HepG2 (cell line): Measurements from ENCODE around the gene TRIM8. TPM values are rescaled to one million over a fixed set of nuclear protein-coding genes. Genes with fewer than 3 reads are reported as not detected.

ENCODE experiments used
- AGO2 ChIP-seq: fragments of 200-400 bp; formaldehyde crosslinking; optimal IDR thresholded peaks from 2 replicates; pipeline ENCODE3; 2017; ENCODE audit warnings: mild to moderate bottlenecking, low read depth, low read length, moderate library complexity
- NR2C2 ChIP-seq: sonication (generic); formaldehyde crosslinking; IDR thresholded peaks from 2 replicates; pipeline ENCODE4 v1.4.0; 2020; ENCODE audit warnings: missing genetic modification reagents, mild to moderate bottlenecking, moderate library complexity, borderline replicate concordance
- POGZ ChIP-seq: sonication (generic); formaldehyde crosslinking; IDR thresholded peaks from 2 replicates; pipeline ENCODE4 v1.4.0; 2020; ENCODE audit warnings: mild to moderate bottlenecking, missing genetic modification reagents
- RARA ChIP-seq: IDR thresholded peaks from 2 replicates; pipeline ENCODE4 v1.6.1; 2016; ENCODE audit warnings: missing genetic modification reagents, missing compliant biosample characterization
- RNF2 ChIP-seq: fragments of 450-650 bp; conservative IDR thresholded peaks from 2 replicates; pipeline ENCODE4 v1.6.1; 2016; ENCODE audit warnings: low read depth
- SYNCRIP ChIP-seq: fragments of 200-400 bp; formaldehyde crosslinking; IDR thresholded peaks from 2 replicates; pipeline ENCODE4 v1.6.1; 2018; ENCODE audit warnings: mild to moderate bottlenecking, low read depth, low read length; ENCODE audit not compliant: insufficient read depth
- ZNF615 ChIP-seq: sonication (generic); formaldehyde crosslinking; IDR thresholded peaks from 2 replicates; pipeline ENCODE4 v1.5.0; 2020; ENCODE audit warnings: mild to moderate bottlenecking, missing genetic modification reagents, borderline replicate concordance
- ZZZ3 ChIP-seq: sonication (generic); formaldehyde crosslinking; IDR thresholded peaks from 2 replicates; pipeline ENCODE4 v1.4.0; 2020; ENCODE audit warnings: missing genetic modification reagents, mild to moderate bottlenecking, borderline replicate concordance
- polyA plus RNA-seq, 8 experiments: library from polyadenylated mRNA; depleted of rRNA in 3 of 8; stranded (reverse) in 7 of 8; unstranded in 1 of 8; fragments of >200 nt; fragmentation: Illumina TruSeq in 4 of 8; extraction: Trizol in 4 of 8; gene quantifications; 2 replicates each; pipeline versions ENCODE4 v1.2.1 to v1.2.3, GENCODE V29; 2011 to 2016; ENCODE audit warnings: low read depth in 4 of 8, missing spikeins in 1 of 8, mixed read lengths in 1 of 8; ENCODE audit not compliant: insufficient read depth in 1 of 8
- total RNA-seq, 5 experiments: library from RNA; depleted of rRNA; stranded (reverse); fragments of >200 nt; fragmentation: Illumina TruSeq; extraction: Trizol; gene quantifications; 2 replicates each; pipeline ENCODE4 v1.2.3, GENCODE V29; 2016; ENCODE audit warnings: low read depth in 1 of 5
- TF ChIP-seq, protein P1 (sequence below): sonication (generic); formaldehyde crosslinking; IDR thresholded peaks from 2 replicates; pipeline ENCODE4 v1.4.0; 2020; ENCODE audit warnings: missing genetic modification reagents
- TF ChIP-seq, protein P2 (sequence below): sonication (generic); formaldehyde crosslinking; IDR thresholded peaks from 2 replicates; pipeline ENCODE4 v1.5.1; 2020; ENCODE audit warnings: missing genetic modification reagents, mild to moderate bottlenecking, borderline replicate concordance
- TF ChIP-seq, protein P3 (sequence below): sonication (generic); formaldehyde crosslinking; IDR thresholded peaks from 2 replicates; pipeline ENCODE4 v1.8.0; 2022; ENCODE audit warnings: missing genetic modification reagents, mild to moderate bottlenecking, moderate library complexity, borderline replicate concordance
- TF ChIP-seq, protein P4 (sequence below): sonication (generic); formaldehyde crosslinking; IDR thresholded peaks from 2 replicates; pipeline ENCODE4 v1.5.1; 2020; ENCODE audit warnings: mild to moderate bottlenecking, missing genetic modification reagents
- TF ChIP-seq, protein P5 (sequence below): sonication (generic); formaldehyde crosslinking; IDR thresholded peaks from 2 replicates; pipeline ENCODE4 v1.4.0; 2020; ENCODE audit warnings: missing genetic modification reagents, borderline replicate concordance

Gene TRIM8
- total and polyA plus RNA-seq, 2 of the 13 experiments (the other 11 are each of a cell fraction or from before 2014, with no cell fraction given): 38.9 to 66.5 TPM

DNA sequence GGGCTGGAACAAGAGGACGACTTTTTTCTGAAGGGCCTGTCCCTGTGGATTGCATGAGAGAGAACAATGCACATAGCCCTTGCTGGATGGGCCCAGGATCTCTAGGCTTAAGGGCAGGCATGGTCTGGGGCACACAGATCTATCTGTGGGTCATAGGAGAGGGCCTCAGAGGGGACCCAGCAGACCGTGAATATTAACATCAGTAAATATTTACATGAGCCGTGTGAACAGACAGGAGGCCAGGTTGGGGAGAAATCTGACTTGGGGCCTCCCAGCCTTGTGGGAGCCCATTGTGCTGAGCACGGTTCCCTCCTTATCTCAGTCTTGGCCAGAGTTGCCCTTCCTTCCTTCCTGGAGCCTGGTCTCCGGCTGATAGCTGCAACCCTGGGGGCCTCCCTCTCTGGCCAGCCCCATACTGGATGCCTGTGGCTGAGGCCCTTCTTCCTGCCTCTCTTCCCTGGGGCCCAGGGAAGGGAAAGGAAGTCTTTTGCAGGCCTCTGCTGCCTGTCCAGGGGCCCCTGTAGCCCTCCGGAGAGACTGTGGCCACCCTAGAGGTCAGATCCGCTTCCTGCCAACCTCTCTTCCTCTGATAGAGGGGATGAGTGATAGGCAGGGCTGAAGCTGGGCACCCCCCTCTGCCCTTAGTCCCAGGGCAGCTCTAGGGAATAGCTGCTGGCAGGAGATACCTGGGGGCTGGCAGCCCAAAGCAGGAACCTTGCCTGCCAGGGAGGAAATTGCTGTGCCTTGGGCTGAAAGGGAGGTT, 44.5 kb upstream of the TRIM8 start (continued):
- TF ChIP-seq, protein P1, sequence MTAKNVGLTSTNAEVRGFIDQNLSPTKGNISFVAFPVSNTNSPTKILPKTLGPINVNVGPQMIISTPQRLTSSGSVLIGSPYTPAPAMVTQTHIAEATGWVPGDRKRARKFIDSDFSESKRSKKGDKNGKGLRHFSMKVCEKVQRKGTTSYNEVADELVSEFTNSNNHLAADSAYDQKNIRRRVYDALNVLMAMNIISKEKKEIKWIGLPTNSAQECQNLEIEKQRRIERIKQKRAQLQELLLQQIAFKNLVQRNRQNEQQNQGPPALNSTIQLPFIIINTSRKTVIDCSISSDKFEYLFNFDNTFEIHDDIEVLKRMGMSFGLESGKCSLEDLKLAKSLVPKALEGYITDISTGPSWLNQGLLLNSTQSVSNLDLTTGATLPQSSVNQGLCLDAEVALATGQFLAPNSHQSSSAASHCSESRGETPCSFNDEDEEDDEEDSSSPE: no peak
- TF ChIP-seq RARA (CRISPR knock-in tag) (peak; percentile 82), POGZ (CRISPR knock-in tag) (peak; percentile 61; the same call in 1 of the 2 replicates), ZNF615 (CRISPR knock-in tag) (no peak), NR2C2 (CRISPR knock-in tag) (peak; percentile 60; the same call in 1 of the 2 replicates), AGO2 (no peak), ZZZ3 (CRISPR knock-in tag) (no peak), RNF2 (no peak), SYNCRIP (no peak)
- TF ChIP-seq, protein P2, sequence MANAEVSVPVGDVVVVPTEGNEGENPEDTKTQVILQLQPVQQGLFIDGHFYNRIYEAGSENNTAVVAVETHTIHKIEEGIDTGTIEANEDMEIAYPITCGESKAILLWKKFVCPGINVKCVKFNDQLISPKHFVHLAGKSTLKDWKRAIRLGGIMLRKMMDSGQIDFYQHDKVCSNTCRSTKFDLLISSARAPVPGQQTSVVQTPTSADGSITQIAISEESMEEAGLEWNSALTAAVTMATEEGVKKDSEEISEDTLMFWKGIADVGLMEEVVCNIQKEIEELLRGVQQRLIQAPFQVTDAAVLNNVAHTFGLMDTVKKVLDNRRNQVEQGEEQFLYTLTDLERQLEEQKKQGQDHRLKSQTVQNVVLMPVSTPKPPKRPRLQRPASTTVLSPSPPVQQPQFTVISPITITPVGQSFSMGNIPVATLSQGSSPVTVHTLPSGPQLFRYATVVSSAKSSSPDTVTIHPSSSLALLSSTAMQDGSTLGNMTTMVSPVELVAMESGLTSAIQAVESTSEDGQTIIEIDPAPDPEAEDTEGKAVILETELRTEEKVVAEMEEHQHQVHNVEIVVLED (CRISPR knock-in tag): no peak; the same call in 1 of the 2 replicates
- TF ChIP-seq, protein P3, sequence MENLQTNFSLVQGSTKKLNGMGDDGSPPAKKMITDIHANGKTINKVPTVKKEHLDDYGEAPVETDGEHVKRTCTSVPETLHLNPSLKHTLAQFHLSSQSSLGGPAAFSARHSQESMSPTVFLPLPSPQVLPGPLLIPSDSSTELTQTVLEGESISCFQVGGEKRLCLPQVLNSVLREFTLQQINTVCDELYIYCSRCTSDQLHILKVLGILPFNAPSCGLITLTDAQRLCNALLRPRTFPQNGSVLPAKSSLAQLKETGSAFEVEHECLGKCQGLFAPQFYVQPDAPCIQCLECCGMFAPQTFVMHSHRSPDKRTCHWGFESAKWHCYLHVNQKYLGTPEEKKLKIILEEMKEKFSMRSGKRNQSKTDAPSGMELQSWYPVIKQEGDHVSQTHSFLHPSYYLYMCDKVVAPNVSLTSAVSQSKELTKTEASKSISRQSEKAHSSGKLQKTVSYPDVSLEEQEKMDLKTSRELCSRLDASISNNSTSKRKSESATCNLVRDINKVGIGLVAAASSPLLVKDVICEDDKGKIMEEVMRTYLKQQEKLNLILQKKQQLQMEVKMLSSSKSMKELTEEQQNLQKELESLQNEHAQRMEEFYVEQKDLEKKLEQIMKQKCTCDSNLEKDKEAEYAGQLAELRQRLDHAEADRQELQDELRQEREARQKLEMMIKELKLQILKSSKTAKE (CRISPR knock-in tag): peak; percentile 91
- TF ChIP-seq, protein P4, sequence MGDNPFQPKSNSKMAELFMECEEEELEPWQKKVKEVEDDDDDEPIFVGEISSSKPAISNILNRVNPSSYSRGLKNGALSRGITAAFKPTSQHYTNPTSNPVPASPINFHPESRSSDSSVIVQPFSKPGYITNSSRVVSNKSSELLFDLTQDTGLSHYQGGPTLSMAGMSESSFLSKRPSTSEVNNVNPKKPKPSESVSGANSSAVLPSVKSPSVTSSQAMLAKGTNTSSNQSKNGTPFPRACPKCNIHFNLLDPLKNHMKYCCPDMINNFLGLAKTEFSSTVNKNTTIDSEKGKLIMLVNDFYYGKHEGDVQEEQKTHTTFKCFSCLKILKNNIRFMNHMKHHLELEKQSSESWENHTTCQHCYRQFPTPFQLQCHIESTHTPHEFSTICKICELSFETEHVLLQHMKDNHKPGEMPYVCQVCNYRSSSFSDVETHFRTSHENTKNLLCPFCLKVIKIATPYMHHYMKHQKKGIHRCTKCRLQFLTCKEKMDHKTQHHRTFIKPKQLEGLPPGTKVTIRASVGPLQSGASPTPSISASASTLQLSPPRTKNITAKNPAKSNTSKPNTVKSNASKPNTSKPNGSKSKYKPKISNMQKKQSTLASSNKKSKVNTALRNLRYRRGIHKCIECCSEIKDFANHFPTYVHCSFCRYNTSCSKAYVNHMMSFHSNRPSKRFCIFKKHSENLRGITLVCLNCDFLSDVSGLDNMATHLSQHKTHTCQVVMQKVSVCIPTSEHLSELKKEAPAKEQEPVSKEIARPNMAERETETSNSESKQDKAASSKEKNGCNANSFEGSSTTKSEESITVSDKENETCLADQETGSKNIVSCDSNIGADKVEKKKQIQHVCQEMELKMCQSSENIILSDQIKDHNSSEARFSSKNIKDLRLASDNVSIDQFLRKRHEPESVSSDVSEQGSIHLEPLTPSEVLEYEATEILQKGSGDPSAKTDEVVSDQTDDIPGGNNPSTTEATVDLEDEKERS (CRISPR knock-in tag): peak; percentile 77
- TF ChIP-seq, protein P5, sequence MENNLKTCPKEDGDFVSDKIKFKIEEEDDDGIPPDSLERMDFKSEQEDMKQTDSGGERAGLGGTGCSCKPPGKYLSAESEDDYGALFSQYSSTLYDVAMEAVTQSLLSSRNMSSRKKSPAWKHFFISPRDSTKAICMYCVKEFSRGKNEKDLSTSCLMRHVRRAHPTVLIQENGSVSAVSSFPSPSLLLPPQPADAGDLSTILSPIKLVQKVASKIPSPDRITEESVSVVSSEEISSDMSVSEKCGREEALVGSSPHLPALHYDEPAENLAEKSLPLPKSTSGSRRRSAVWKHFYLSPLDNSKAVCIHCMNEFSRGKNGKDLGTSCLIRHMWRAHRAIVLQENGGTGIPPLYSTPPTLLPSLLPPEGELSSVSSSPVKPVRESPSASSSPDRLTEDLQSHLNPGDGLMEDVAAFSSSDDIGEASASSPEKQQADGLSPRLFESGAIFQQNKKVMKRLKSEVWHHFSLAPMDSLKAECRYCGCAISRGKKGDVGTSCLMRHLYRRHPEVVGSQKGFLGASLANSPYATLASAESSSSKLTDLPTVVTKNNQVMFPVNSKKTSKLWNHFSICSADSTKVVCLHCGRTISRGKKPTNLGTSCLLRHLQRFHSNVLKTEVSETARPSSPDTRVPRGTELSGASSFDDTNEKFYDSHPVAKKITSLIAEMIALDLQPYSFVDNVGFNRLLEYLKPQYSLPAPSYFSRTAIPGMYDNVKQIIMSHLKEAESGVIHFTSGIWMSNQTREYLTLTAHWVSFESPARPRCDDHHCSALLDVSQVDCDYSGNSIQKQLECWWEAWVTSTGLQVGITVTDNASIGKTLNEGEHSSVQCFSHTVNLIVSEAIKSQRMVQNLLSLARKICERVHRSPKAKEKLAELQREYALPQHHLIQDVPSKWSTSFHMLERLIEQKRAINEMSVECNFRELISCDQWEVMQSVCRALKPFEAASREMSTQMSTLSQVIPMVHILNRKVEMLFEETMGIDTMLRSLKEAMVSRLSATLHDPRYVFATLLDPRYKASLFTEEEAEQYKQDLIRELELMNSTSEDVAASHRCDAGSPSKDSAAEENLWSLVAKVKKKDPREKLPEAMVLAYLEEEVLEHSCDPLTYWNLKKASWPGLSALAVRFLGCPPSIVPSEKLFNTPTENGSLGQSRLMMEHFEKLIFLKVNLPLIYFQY (CRISPR knock-in tag): peak; percentile 77; the same call in 1 of the 2 replicates
